GM03348 (cell line): ENCODE results near the gene PLCXD3.
A peak's percentile ranks its signal among the peaks of the same experiment; 100 is the strongest.

Source experiments
- DNase-seq: peaks from one replicate; pipeline ENCODE4 v3.0.0; 2012; ENCODE audit warnings: low spot score

PLCXD3 gene

GRCh38 chr5:41415242-41415641 lies 95.2 kb downstream of the PLCXD3 start:
- DNase-seq, result no peak

- DNase-seq, result peak; percentile 72
These were observed 95.8 kb downstream of the PLCXD3 start for GRCh38 chr5:41414598-41414997.

- DNase-seq, result no peak
These were observed 97.3 kb downstream of the PLCXD3 start for GRCh38 chr5:41413074-41413473.

- DNase-seq, result no peak
These were observed 97.9 kb downstream of the PLCXD3 start for GRCh38 chr5:41412496-41412895.

DNA sequence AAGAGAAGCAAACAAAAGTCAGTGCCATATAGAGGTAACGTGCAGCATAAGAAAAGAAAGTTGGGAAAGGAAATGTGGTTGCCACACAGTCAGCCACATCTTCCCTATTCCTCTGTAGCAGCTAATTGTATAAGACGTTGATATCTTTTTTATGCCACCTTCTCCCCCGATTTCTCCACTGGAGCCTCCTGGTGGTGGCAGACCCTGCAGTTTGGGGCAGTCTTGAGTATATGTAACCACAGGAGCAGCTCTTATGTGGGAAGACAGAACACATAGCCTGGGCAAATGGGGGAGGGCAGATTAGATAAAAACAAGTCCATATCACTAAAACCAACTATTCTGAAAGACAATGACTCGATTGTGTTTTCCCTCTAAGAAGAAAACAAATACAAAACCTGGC lies 99.7 kb downstream of the PLCXD3 start:
- no peak for DNase-seq

DNA sequence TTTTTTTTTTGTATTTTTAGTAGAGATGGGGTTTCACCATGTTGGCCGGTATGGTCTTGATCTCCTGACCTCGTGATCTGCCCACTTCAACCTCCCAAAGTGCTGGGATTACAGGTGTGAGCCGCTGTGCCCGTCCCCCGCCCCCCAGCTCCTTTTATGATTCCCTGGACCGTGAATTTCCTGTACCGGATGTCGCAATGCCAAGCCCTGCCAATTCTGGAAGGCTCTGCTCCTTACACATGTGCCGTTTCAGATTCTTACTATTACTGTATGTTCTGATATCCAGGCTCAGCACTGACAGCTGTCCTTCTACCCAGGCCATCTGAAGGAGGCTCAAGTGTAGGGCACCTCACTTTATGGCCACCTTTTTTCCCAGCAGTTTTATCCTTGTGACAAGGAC lies 100.1 kb downstream of the PLCXD3 start:
- no peak for DNase-seq

- peak; percentile 48 for DNase-seq
These were observed 101.5 kb downstream of the PLCXD3 start for GRCh38 chr5:41408676-41409443.

DNA sequence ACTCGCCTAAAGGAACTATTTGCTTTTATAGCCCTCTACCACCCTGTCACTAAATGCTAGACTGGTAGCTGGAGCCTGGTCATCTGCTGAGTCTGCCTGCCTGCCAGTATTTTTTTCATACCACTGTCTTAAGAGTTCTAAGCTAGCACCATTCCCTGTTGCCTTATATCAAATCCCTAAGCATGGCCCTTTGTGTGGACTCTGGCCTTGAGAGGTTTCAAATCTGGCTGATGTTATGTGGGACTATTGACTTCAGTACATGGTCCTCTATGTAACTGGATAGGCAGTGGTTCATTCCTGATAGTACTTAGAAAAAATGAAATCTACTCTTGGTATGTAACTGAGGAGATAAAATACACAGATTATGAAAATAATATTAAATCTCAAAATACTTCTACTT lies 103.5 kb downstream of the PLCXD3 start:
- no peak for DNase-seq

DNA sequence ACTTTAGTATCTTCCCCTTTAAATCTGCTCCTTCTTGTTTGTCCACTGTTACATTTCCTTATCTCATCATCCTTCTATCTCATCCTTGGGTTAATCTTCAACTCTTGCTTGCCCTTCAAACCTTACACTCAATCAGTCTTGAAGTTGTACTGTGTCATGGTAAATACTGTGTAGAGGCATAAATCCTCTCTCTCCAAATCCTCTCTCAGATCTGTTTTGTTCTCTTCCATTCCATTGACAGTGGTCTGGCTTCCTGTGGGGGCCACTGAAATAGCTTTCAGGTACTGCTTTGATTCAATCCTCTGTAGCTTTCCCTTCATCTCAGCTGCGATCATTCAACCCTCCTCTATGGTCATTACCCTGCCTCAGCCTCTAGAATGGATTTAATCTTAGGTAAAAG lies 104.0 kb downstream of the PLCXD3 start:
- DNase-seq, result no peak

- no peak for DNase-seq
These were observed 105.6 kb downstream of the PLCXD3 start for GRCh38 chr5:41404757-41405156.

GRCh38 chr5:41403846-41404245 lies 106.6 kb downstream of the PLCXD3 start:
- DNase-seq, result no peak

GRCh38 chr5:41402845-41403244 lies 107.6 kb downstream of the PLCXD3 start:
- no peak for DNase-seq

- DNase-seq, result no peak
These were observed 110.6 kb downstream of the PLCXD3 start for GRCh38 chr5:41399839-41400238.

DNA sequence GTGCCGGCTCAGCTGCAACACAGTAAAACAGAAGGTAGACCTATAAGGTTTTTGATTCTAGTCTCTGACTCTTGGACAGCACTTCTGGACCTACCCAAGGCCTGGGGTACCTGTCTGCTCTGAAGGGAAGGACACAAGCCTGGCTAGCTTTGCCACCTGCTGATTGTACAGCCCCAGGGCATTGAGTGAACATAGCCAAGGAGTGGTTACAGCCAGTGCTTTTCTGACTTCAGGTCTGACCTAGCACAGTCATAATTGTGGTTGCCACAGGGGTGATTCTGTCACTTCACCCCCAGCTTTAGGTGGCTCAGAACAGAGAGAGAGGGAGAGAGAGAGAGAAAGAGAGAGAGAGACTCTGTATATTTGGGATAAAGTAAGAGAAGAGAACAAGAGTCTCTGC lies 118.4 kb downstream of the PLCXD3 start:
- no peak for DNase-seq

DNA sequence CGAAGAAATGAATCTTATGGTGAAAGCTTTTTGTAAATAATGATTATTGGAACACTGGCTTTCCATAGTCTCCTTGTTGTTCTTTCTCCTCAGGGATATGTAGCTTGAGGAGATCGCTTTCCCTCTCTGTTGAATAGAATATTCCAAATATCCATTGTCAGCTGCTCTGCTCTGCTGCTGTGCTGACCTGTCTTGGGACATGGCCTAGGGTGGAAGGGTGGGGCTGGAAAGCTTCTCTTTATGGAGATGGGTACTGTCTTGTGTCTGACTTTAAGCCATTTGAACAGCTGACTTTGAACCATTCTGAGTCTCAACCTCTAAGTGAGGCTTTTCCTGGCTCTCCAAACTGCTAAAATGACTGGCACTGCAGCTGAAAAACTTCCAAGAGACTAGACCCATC lies 135.8 kb downstream of the PLCXD3 start:
- DNase-seq, result no peak

- no peak for DNase-seq
These were observed 137.2 kb downstream of the PLCXD3 start for GRCh38 chr5:41373230-41373629.

DNA sequence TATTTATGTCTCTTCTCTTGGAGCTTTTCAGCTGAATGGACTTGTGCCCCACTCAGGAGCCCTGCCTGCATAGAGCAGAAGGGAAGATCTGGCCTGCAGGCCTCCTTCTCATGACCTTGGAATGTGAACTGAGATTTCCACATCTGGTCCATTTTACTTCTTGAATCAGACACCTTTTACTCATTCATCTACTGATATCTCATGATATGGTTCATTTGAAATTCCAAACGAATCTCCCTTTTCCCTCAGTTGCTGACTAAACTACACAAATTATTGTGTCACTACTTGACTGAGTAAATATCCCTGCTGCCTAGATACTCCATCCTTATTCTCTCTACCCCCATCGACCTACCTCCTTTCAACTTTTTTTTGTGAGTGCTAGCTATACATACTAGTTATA lies 138.7 kb downstream of the PLCXD3 start:
- peak; percentile 64 for DNase-seq

GRCh38 chr5:41370482-41370881 lies 139.9 kb downstream of the PLCXD3 start:
- no peak for DNase-seq

DNA sequence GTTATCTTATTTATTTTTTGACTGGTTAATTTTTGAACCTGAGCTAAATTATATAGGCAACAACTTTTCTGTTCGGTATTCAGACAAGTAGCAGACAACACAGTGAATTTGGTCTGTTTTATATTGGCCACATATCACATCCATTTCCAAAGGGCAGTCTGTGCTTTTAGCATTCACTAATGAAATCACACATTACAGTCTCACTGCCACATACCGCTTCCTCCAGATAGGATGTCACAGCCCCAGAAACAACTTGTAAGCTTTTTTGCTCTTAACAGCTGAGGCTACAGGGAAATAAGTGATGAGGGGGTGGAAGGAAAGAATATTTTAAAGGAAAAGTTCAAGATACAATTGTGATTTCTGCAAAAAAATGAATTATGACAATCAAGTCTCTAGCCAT lies 140.6 kb downstream of the PLCXD3 start:
- no peak for DNase-seq

DNA sequence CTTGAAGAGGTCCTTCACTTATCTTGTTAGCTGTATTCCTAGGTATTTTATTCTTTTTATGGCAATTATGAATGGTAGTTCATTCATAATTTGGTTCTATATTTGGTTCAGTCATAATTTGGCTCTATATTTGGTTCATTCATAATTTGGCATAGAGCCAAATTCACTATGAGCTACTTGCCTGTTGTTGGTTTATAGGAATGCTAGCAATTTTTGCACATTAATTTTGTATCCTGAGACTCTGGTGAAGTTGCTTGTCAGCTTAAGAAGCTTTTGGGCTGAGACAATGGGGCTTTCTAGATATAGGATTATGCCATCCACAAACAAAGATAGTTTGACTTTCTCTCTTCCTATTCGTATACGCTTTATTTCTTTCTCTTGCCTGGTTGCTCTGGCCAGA lies 142.2 kb downstream of the PLCXD3 start:
- DNase-seq, result peak; percentile 7

GRCh38 chr5:41365369-41365768 lies 145.0 kb downstream of the PLCXD3 start:
- DNase-seq, result no peak

- DNase-seq, result no peak
These were observed 146.1 kb downstream of the PLCXD3 start for GRCh38 chr5:41364346-41364745.

- DNase-seq, result no peak
These were observed 146.9 kb downstream of the PLCXD3 start for GRCh38 chr5:41363343-41363986.

DNA sequence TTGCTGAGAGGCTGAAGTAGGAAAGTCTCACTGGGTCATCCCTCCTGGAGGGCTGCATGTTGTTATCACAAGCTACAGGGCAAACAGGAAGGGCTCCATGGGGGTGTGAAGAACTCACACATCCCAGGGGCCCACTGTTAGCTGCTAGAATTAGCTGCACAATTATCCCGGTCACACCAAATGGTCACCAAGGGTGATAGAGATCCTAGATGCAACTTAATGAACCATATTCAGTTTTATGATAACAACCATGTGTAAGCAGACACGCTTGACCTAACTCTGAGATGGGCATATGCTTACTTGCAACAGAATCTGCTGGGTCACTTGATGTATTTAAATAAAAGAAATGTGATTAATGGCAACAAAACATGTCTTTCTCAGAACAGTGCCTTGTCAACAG lies 153.6 kb downstream of the PLCXD3 start:
- no peak for DNase-seq
